Heart left ventricle (tissue), 16 donors: Measurements from ENCODE around the gene PLCB4. TPM values are rescaled to one million over a fixed set of nuclear protein-coding genes. Genes with fewer than 3 reads are reported as not detected.

Experiments
- ATAC-seq, 4 donors: fragments of 200-7000 bp; cut with Tn5 transposase; one replicate each; pipeline ENCODE4 v1.9.1; 2020 to 2022; ENCODE audit warnings: moderate library complexity in 4 of 4, mild to moderate bottlenecking in 3 of 4, moderate number of reproducible peaks in 1 of 4
- DNase-seq, 5 donors: peaks; one replicate each; pipeline ENCODE4 v3.0.0-alpha.2; 2020
- H3K27ac ChIP-seq, 12 donors: fragments of 200-600 bp; sonication (generic) in 4 of 12; one replicate each; pipeline versions ENCODE4 v1.5.0 to v1.8.0; 2016 to 2022; ENCODE audit warnings: mild to moderate bottlenecking in 2 of 12
- H3K27me3 ChIP-seq, 9 donors: fragments of 200-600 bp; sonication (generic) in 2 of 9; one replicate each; pipeline versions ENCODE4 v1.5.1 to v1.8.0; 2016 to 2022; ENCODE audit warnings: mild to moderate bottlenecking in 3 of 9
- H3K36me3 ChIP-seq, 9 donors: fragments of 200-600 bp; sonication (generic) in 2 of 9; one replicate each; pipeline versions ENCODE4 v1.5.0 to v1.8.0; 2018 to 2022; ENCODE audit warnings: mild to moderate bottlenecking in 2 of 9
- H3K4me1 ChIP-seq, 12 donors: fragments of 200-600 bp; sonication (generic) in 4 of 12; one replicate each; pipeline versions ENCODE4 v1.5.0 to v1.8.0; 2016 to 2022; ENCODE audit warnings: mild to moderate bottlenecking in 3 of 12
- H3K4me3 ChIP-seq, 12 donors: fragments of 200-600 bp; sonication (generic) in 4 of 12; one replicate each; pipeline versions ENCODE4 v1.5.0 to v1.8.0; 2017 to 2022; ENCODE audit warnings: mild to moderate bottlenecking in 9 of 12, moderate library complexity in 4 of 12
- H3K9me3 ChIP-seq, 12 donors: fragments of 200-600 bp; sonication (generic) in 4 of 12; one replicate each; pipeline versions ENCODE4 v1.5.0 to v1.8.0; 2016 to 2022; ENCODE audit warnings: mild to moderate bottlenecking in 1 of 12
- POLR2A ChIP-seq, 2 donors: fragments of 450-650 bp; IDR thresholded peaks; one replicate each; pipeline ENCODE4 v1.6.1; 2017; ENCODE audit warnings: antibody characterized with exemption in 2 of 2, mild to moderate bottlenecking in 2 of 2, moderate library complexity in 2 of 2
- WGBS, 4 donors: extraction: QIAGEN DNeasy Blood & Tissue Kit in 2 of 4; methylation state at CpG; one replicate each; pipeline versions ENCODE4 v1.1.5 to v1.1.7; 2013 to 2018; 5-methylcytosine and 5-hydroxymethylcytosine counted together
- intact Hi-C, 10 donors: fragments of 100-400 bp; cut with DNase I; formaldehyde crosslinking; loops; one replicate each; pipeline versions ENCODE4 v1.11.1 to v1.14.2; 2022
- polyA plus RNA-seq, 2 donors: library from polyadenylated mRNA; stranded (reverse); fragments of 200-250 nt; gene quantifications; one replicate each; pipeline ENCODE4 v1.2.3, GENCODE V29; 2013
- total RNA-seq, 9 donors: library from RNA; depleted of rRNA in 2 of 9; stranded (reverse); fragments of >200 nt in 2 of 9; fragmentation: NEBNext Ultra II Directional in 3 of 9; extraction: Animal tissue kit (Norgen Biotek cat#: 25700) in 3 of 9; gene quantifications; one replicate each; pipeline versions ENCODE4 v1.1.0 to v1.2.4, GENCODE V29; 2016 to 2023
- TF ChIP-seq, protein P1 (sequence below), 12 donors: fragments of 200-600 bp; sonication (generic) in 4 of 12; IDR thresholded peaks; one replicate each; pipeline versions ENCODE4 v1.5.0 to v1.8.0; 2018 to 2022; ENCODE audit warnings: antibody characterized with exemption in 12 of 12, mild to moderate bottlenecking in 5 of 12
- donor health status: ischemic (EF 13 %, LVEDD 7.1; RV severe dilation, severe dysfunction).
- donor health status: healthy with polysubstance abuse.
- donor health status: DM: no; HTN: yes; CAD: no.
- donor health status: DM: no; HTN: no; CAD: no.
- donor health status: ischemic (EF 25% LVEDD 6.9; RV normal size, moderate dysfunction).
- donor health status: ischemic (EF 25% LVEDD 5.7; RV mildly dilated, moderate dysfunction).
- donor health status: healthy.
- donor health status: DM: yes; HTN: yes; CAD: no.
- donor health status: ischemic (EF 35%, LVEDD 5.7; RV mildly dilated, moderate dysfunction).
- donor health status: nonischemic (EF 11% LVEDD 7.7; RV severe dilation, severe dysfunction).
- donor health status: DM: yes; HTN: yes; CAD: no.
- donor health status: PGD.
- donor health status: ischemic (EF 29% LVEDD 5.4; RV normal size, mild dysfunction).
- donor health status: nonischemic (EF 23%, LVEDD 6.1; RV moderate dilation, normal function).

The PLCB4 gene
- total and polyA plus RNA-seq, 11 donors: 8.4 to 31.8 (median 18.5) TPM

DNA sequence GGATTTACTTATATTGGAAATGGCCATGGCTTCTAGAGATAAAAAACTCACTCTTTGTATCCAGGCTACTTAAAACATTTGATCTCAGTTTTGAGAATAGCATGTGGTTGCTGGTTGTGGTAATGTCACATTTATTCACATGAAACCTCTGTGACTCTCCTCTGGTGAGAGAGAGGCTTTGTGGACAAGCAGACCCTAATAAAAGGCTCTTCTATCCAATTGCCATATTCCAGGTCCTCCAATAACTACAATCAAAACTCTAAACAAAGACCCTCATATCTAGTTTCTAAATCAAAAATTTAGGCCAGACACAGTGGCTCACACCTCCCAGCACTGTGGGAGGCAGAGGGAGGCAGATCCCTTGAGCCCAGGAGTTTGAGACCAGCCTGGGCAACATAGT, 269.2 kb downstream of the PLCB4 start:
- DNase-seq: no peak
- intact Hi-C loops: loop anchor here in 2 of 10 donors (5.0 to 10.0 kb wide), 2 partner anchors 51 to 53 kb away; no protein-coding TSS in a partner anchor
- Histone ChIP-seq H3K9me3 (no peaks in the 10 kb centered on the region), H3K36me3 (peaks cover 0 to 25% (median 6%) of the 10 kb centered on the region in 9 donors), H3K27ac (no peak overlapping the region), H3K27me3 (no peaks in the 10 kb centered on the region), H3K4me3 (no peak overlapping the region), H3K4me1 (peaks cover 0 to 5% (median 0%) of the 10 kb centered on the region in 12 donors)
- no peak for TF ChIP-seq POLR2A (IDR thresholded peaks at IDR 0.05)
- TF ChIP-seq, protein P1, sequence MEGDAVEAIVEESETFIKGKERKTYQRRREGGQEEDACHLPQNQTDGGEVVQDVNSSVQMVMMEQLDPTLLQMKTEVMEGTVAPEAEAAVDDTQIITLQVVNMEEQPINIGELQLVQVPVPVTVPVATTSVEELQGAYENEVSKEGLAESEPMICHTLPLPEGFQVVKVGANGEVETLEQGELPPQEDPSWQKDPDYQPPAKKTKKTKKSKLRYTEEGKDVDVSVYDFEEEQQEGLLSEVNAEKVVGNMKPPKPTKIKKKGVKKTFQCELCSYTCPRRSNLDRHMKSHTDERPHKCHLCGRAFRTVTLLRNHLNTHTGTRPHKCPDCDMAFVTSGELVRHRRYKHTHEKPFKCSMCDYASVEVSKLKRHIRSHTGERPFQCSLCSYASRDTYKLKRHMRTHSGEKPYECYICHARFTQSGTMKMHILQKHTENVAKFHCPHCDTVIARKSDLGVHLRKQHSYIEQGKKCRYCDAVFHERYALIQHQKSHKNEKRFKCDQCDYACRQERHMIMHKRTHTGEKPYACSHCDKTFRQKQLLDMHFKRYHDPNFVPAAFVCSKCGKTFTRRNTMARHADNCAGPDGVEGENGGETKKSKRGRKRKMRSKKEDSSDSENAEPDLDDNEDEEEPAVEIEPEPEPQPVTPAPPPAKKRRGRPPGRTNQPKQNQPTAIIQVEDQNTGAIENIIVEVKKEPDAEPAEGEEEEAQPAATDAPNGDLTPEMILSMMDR (IDR thresholded peaks at IDR 0.05): no peak
- ATAC-seq: no peak

DNA sequence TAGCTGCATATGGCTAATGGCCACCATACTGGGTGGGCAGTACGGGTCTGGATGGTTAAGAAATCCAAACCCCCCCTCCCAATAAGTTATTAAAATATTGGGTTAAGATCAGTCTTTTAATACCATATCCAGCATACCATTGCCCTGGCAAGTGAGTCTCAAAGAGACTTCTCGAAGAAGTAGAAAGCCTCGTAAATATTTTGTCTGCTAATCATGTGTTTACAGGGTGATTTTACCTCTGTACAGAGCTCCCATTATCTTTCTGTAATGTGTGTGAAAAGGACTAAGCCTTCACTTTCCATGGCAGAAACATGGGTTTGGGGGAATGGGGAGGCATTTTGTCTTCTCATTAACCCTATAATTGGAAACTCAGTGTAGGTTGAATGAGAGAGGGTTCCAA, 270.8 kb downstream of the PLCB4 start:
- no peak for TF ChIP-seq POLR2A (IDR thresholded peaks at IDR 0.05)
- TF ChIP-seq, protein P1 (IDR thresholded peaks at IDR 0.05): no peak
- ATAC-seq: no peak
- no peak for DNase-seq
- peaks cover 0 to 25% (median 6%) of the 10 kb centered on the region in 9 donors for H3K36me3 ChIP-seq
- no peak overlapping the region for H3K27ac ChIP-seq
- H3K27me3 ChIP-seq: no peaks in the 10 kb centered on the region
- peaks cover 0 to 21% (median 13%) of the 10 kb centered on the region in 12 donors for H3K4me1 ChIP-seq
- WGBS, 4 donors: 84 to 100% (median 96%) methylated on average over 3 of the region's 3 CpGs
- no peaks in the 10 kb centered on the region for H3K9me3 ChIP-seq
- H3K4me3 ChIP-seq: no peak overlapping the region
- intact Hi-C loops: loop anchor here in 5 of 10 donors (5.0 to 10.0 kb wide), 7 partner anchors 52 to 265 kb away; no protein-coding TSS in a partner anchor

DNA sequence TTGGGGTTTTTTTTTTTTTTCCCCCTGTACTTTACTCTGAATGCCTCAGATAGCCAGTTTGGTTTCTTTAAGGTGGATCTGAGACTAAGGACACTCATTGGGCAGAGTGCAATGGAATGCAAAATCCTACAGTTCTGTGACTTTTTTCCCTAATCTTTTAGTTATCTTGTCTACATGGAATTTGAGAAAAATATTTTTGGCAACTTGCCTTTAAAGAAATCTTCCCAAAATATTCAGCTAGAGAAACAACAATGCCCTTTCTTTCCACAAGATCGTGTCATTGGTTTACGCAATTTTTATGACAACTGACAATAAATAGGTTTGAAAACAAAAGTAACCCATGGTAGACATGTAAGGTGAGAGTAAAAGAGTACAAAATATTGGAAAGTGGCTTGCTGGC, 273.8 kb downstream of the PLCB4 start:
- ATAC-seq: no peak

More for the DNA sequence above, 273.8 kb downstream of the PLCB4 start:
- Histone ChIP-seq H3K27ac (no peak overlapping the region), H3K36me3 (peaks cover 0 to 27% (median 6%) of the 10 kb centered on the region in 9 donors), H3K4me1 (peaks cover 0 to 39% (median 25%) of the 10 kb centered on the region in 12 donors), H3K9me3 (no peaks in the 10 kb centered on the region), H3K27me3 (no peaks in the 10 kb centered on the region), H3K4me3 (no peak overlapping the region)
- DNase-seq: no peak
- intact Hi-C loops: loop anchor here in 4 of 10 donors (5.0 to 10.0 kb wide), 5 partner anchors 118 to 268 kb away; no protein-coding TSS in a partner anchor
- WGBS, 4 donors: 82 to 84% (median 83%) methylated on average over 2 of the region's 2 CpGs
- TF ChIP-seq, protein P1 (IDR thresholded peaks at IDR 0.05): no peak
- TF ChIP-seq POLR2A (IDR thresholded peaks at IDR 0.05): no peak
